SU-DHL-6 (cell line): ENCODE results near the gene ITPKB.

Source experiments
- EZH2phosphoT487 ChIP-seq: fragments of 200-600 bp; sonication (generic), shearing (Covaris generic); conservative IDR thresholded peaks from 2 replicates; pipeline ENCODE4 v1.6.1; 2018; ENCODE audit warnings: mild to moderate bottlenecking, antibody characterized with exemption, low read length, moderate library complexity, mixed read lengths
- TF ChIP-seq, protein P1 (sequence below): fragments of 200-600 bp; sonication (generic); IDR thresholded peaks from one replicate; pipeline ENCODE4 v1.5.1; 2017; ENCODE audit warnings: antibody characterized with exemption, mild to moderate bottlenecking, low read length, moderate library complexity; ENCODE audit not compliant: insufficient read depth, poor library complexity, severe bottlenecking

- TF ChIP-seq, protein P1, sequence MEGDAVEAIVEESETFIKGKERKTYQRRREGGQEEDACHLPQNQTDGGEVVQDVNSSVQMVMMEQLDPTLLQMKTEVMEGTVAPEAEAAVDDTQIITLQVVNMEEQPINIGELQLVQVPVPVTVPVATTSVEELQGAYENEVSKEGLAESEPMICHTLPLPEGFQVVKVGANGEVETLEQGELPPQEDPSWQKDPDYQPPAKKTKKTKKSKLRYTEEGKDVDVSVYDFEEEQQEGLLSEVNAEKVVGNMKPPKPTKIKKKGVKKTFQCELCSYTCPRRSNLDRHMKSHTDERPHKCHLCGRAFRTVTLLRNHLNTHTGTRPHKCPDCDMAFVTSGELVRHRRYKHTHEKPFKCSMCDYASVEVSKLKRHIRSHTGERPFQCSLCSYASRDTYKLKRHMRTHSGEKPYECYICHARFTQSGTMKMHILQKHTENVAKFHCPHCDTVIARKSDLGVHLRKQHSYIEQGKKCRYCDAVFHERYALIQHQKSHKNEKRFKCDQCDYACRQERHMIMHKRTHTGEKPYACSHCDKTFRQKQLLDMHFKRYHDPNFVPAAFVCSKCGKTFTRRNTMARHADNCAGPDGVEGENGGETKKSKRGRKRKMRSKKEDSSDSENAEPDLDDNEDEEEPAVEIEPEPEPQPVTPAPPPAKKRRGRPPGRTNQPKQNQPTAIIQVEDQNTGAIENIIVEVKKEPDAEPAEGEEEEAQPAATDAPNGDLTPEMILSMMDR: no peak
- no peak for TF ChIP-seq EZH2phosphoT487
These were observed 109.7 kb downstream of the ITPKB start for GRCh38 chr1:226629210-226629895.
